Left lobe of liver (tissue), 2 donors: Measurements from ENCODE around the gene EIF4G3. TPM values are rescaled to one million over a fixed set of nuclear protein-coding genes. Genes with fewer than 3 reads are reported as not detected.
A peak's percentile ranks its signal among the peaks of the same experiment; 100 is the strongest.
"Not testable (repeated sequence)": the region's sequence is repeated elsewhere in the genome, so short reads cannot be mapped to it uniquely, and the experiment has no call there.

ENCODE experiments used
- ATAC-seq: fragments of 200-7000 bp; cut with Tn5 transposase; one replicate; pipeline ENCODE4 v1.9.1; 2020; ENCODE audit warnings: mild to moderate bottlenecking, moderate library complexity
- DNase-seq: peaks from one replicate; pipeline ENCODE4 v3.0.0-alpha.2; 2020; ENCODE audit warnings: low spot score
- total RNA-seq: library from RNA; stranded (reverse); gene quantifications from one replicate; pipeline ENCODE4 v1.2.1, GENCODE V29; 2021
- donor health status: DM: no; HTN: no; CAD: no; lungs with moderate emphysema.
- donor health status: DM: no; HTN: yes; CAD: no.

EIF4G3 gene
- total RNA-seq, 1 donor from 2014 or later, result 17.1 TPM

- no peak for ATAC-seq
- DNase-seq, result no peak
Measured at GRCh38 chr1:21157868-21158267, 18.8 kb downstream of the EIF4G3 start.

- DNase-seq (no peak), ATAC-seq (no peak)
Measured at GRCh38 chr1:21157054-21157453, 19.6 kb downstream of the EIF4G3 start.

- no peak for DNase-seq
Measured at GRCh38 chr1:21156019-21156418, 20.7 kb downstream of the EIF4G3 start.

GRCh38 chr1:21154717-21155116 is 22.0 kb downstream of the EIF4G3 start:
- ATAC-seq (no peak), DNase-seq (no peak)

More at GRCh38 chr1:21156019-21156418, 20.7 kb downstream of the EIF4G3 start:
- no peak for ATAC-seq

- ATAC-seq (peak; percentile 28), DNase-seq (no peak)
Measured at GRCh38 chr1:21153388-21153787, 23.3 kb downstream of the EIF4G3 start.

- ATAC-seq, result no peak
- DNase-seq, result no peak
Measured at GRCh38 chr1:21152423-21153100, 24.1 kb downstream of the EIF4G3 start.

GRCh38 chr1:21149855-21150432 is 26.8 kb downstream of the EIF4G3 start:
- DNase-seq (no peak), ATAC-seq (no peak)

- DNase-seq, result no peak
- ATAC-seq, result peak; percentile 51
Measured at GRCh38 chr1:21149430-21149854, 27.3 kb downstream of the EIF4G3 start.

- ATAC-seq (no peak), DNase-seq (no peak)
Measured at GRCh38 chr1:21143752-21144151, 32.9 kb downstream of the EIF4G3 start.

GRCh38 chr1:21143138-21143537 is 33.6 kb downstream of the EIF4G3 start:
- DNase-seq, result no peak
- no peak for ATAC-seq

GRCh38 chr1:21141030-21141429 is 35.7 kb downstream of the EIF4G3 start:
- DNase-seq (no peak), ATAC-seq (no peak)

GRCh38 chr1:21139601-21140000 is 37.1 kb downstream of the EIF4G3 start:
- DNase-seq (no peak), ATAC-seq (no peak)

GRCh38 chr1:21136344-21136743 is 40.4 kb downstream of the EIF4G3 start:
- not testable (repeated sequence) for DNase-seq, ATAC-seq

- DNase-seq (no peak), ATAC-seq (no peak)
Measured at GRCh38 chr1:21131200-21131599, 45.5 kb downstream of the EIF4G3 start.

- ATAC-seq (peak; percentile 33), DNase-seq (no peak)
Measured at GRCh38 chr1:21129407-21129806, 47.3 kb downstream of the EIF4G3 start.

- DNase-seq (no peak), ATAC-seq (peak; percentile 24)
Measured at GRCh38 chr1:21126324-21126723, 50.4 kb downstream of the EIF4G3 start.

- DNase-seq (no peak), ATAC-seq (no peak)
Measured at GRCh38 chr1:21124846-21125245, 51.9 kb downstream of the EIF4G3 start.

GRCh38 chr1:21123287-21123948 is 53.3 kb downstream of the EIF4G3 start:
- peak; percentile 41 for ATAC-seq
- DNase-seq, result no peak

GRCh38 chr1:21121764-21122471 is 54.8 kb downstream of the EIF4G3 start:
- ATAC-seq (no peak), DNase-seq (no peak)

- DNase-seq, result no peak
- no peak for ATAC-seq
Measured at GRCh38 chr1:21118167-21118566, 58.5 kb downstream of the EIF4G3 start.

- no peak for ATAC-seq
- DNase-seq, result no peak
Measured at GRCh38 chr1:21117597-21118001, 59.1 kb downstream of the EIF4G3 start.

- DNase-seq (no peak), ATAC-seq (no peak)
Measured at GRCh38 chr1:21117159-21117558, 59.5 kb downstream of the EIF4G3 start.
